LNCAP (cell line): ENCODE measurements around the gene ELMOD3.

Source experiments
- TF ChIP-seq, protein P1 (sequence below): fragments of 450-650 bp; IDR thresholded peaks from 2 replicates; pipeline ENCODE4 v1.5.1; 2017; ENCODE audit warnings: mild to moderate bottlenecking

Gene ELMOD3

DNA sequence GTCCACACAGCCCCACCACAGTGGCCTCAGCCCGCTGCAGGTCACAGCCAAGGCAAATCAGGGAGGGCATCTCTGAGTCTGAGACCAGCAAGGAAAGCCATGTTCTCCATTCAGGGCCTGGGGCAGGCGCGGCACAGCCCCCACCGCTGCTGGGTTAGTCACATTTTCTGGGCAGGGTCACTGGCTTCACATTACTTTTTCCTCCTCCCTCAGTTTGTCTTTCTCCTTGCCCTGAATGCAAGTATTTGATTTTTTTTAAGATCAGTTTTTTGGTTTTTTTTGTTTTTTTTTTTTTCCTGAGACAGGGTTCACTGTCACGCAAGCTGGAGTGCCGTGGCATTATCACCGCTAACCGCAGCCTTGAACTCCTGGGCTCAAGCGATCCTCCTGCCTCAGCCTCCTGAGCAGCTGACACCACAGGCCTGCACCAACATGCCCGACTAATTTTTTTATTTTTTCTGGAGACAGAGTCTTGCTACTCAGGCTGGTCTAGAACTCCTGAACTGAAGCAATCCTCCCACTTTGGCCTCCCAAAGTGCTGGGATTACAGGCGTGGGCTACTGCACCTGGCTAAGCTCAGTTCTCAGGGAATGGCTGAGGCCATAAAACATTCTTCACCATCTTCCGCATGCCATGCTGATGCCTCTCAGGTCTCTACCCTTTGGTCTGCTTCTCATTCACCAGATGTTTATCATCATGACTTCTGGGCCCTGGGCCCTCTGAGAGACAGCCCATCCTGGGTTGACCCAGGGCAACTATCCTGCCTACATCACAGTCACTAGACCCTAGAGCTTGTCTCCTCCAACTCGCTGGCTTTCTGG lies 56.2 kb downstream of the ELMOD3 start:
- TF ChIP-seq, protein P1, sequence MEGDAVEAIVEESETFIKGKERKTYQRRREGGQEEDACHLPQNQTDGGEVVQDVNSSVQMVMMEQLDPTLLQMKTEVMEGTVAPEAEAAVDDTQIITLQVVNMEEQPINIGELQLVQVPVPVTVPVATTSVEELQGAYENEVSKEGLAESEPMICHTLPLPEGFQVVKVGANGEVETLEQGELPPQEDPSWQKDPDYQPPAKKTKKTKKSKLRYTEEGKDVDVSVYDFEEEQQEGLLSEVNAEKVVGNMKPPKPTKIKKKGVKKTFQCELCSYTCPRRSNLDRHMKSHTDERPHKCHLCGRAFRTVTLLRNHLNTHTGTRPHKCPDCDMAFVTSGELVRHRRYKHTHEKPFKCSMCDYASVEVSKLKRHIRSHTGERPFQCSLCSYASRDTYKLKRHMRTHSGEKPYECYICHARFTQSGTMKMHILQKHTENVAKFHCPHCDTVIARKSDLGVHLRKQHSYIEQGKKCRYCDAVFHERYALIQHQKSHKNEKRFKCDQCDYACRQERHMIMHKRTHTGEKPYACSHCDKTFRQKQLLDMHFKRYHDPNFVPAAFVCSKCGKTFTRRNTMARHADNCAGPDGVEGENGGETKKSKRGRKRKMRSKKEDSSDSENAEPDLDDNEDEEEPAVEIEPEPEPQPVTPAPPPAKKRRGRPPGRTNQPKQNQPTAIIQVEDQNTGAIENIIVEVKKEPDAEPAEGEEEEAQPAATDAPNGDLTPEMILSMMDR, result no peak

DNA sequence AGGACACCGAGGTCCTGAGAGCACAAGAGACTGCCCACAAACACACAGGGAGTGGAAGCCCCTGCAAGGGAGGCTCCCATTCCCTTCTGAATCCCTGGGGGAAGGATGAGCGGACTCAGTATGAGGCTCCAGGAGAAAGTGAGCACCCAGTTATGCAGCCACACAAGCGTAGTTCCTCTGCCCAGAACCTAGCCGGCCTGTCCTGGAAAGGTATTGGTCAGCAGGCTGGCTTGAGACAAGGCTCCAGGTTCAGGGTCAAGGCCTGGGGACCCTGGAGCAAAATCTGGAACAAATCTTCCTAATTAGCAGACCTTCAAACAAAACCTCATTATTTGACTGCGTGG lies 56.8 kb downstream of the ELMOD3 start:
- TF ChIP-seq, protein P1, result no peak

DNA sequence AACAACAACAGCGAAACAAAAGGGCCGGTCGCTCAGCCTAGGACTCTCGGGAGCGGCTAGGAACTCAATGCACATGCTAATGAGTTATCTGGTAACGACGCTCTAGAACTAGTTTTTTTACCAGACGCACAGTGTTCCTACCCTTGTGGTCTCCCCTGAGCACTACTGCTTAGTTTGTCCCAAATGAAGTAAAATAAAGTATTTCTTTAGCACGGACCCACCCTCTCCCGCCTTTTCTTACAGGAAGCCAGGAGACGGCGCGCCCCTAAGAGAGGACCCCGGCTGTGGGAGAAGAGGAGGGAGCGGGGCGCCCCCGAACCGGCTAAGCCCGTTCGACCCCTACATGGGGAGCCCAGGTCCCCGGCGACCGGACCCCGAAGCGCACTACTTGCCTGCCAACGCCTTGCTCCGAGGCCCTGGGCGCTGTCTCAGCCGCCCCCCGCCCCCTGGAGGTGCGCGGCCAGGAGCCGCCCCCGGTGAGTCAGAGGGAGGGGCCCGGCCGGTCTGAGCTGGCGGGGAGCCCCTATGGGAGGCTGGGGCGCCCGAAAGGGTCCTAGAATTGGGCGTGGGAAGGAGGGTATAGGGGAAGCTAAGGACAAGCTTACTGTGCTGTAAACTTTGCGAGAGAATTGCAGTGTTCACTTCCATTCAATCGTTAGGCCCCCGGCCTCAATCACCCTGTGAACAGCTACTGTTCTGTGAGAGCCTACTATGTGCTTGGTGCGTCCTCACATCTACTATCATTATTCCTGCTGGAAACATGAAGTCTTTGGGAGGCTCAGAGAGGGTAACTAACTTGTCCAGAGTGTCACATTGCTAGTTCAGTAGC lies 59.2 kb downstream of the ELMOD3 start:
- TF ChIP-seq, protein P1, result no peak

DNA sequence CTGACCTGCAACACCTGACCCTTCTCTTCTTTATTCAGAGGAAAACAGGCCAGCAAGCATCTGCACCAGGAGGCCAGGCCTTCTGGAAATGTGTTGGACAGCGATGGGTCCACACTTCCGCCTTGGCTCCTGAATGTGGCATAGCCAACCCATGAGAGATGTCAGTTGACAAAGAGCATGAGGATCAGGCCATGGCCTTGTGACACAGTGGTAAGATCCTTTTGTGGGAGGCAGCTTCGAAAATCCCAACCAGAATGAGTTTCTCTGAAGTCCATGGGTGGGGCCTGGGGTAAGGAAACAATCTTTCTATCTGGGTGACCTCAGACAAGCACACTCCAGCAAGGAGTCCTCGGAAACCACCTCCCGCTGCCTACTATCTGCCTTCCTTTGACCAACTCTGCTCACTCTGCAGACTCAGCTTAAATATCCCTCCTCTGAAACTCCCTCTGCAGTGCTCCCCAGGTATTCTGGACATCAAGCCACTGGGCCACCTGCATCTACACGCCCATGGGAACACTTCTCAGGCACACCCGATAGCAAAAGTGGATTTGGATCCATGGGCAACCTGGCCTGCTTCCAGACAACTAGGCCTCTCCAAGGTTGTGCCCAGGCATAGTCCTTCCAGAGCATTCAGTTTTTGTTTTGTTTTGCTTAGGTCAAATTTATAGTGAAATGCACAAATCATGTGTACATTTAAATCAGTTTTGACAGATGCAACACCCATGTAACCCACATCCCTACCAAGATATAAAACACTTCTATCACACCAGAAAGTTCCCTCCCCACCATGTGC lies 60.4 kb downstream of the ELMOD3 start:
- TF ChIP-seq, protein P1, result no peak

DNA sequence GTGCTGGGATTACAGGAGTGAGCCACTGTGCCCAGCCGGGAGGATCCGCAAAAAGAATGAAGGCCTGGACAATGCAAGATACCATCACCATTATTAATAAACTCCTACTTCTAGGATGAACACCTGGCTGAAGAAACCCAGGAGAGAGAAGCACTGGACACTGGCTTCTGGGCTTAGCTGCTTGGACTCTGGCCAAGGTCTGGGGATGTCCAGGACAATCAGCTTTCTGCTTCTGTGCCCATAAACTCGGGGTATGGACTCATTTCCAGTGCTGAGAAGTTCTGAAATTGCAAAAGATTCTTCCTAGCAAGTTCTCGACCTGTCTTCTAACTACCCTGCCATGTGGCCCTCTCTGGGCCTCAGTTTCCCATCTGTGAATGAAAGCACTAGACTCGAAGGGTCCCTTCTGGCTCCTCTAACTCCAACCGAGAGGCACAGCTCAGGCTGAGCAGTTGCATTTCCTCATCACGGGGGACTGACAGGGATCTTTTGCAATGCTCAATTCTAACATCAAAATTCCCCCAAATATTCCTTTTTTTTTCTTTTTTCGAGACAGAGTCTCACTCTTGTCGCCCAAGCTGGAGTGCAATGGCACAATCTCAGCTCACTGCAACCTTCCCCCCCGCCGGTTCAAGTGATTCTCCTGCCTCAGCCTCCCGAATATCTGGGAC lies 61.5 kb downstream of the ELMOD3 start:
- TF ChIP-seq, protein P1, result no peak

DNA sequence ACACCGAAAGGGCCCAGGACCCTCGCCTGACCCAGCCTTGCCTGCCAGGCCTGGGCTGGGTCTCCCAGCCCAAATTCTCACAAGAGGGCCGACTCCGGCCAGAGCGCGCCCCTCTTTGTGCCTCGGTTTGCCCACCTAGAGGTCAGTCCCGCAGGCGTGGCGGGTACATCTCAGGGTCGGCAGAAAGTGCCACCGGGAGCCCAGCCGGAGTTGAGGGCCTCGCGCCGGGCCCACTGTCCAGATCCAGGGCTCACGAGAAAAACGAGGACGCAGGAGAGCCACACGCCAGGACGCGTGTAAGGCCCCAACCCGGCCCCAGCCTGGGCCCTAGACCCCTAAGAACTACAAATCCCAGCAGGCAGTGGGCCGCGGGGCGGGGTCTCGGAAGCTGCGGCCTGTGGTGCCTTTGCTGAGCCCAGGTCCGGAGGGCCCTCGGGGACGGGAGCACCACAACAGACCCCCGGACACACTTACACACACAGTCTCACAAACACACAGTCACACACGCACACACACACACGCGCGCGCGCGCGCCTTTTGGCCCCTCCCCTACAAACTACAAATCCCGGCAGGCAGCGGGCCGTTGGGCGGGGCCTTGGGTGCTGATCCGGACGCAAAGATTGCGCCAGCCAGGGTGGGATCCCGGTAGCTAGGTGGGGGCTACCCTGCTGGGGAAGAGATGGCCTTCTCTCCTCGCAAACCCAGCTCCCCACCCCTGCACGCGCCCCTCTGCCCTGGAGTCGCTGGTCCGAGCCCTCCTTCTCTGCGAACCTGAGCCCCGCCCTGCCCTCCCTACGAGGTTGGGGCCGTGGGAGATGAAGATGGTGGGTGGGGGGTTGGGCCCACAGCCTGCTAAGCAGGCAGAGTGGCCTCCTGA lies 63.8 kb downstream of the ELMOD3 start, which contains the start of gene SH2D6:
TSS of gene SH2D6 (plus strand) at position 583 of the 877 bp plus-strand sequence. CDS start 10,752 bp downstream, outside the sequence.
- TF ChIP-seq, protein P1, result no peak
